ENCODE results near the gene ZNF423. TPM values are rescaled to one million over a fixed set of nuclear protein-coding genes. Genes with fewer than 3 reads are reported as not detected.

ZNF423 gene
- polyA plus RNA-seq, 1 experiment: 0.11 TPM

GRCh38 chr16:49856672-49857330 is 889 bp upstream of the ZNF423 start:
- Histone ChIP-seq H3K27me3 (ENCODE audit: control insufficient read depth, insufficient read depth, low read length) (peaks cover 53% of the 10 kb centered on the region), H3K9me3 (ENCODE audit: control insufficient read depth, insufficient read depth, low read length) (peaks cover 4% of the 10 kb centered on the region; the same call in 1 of the 2 replicates), H3K27ac (ENCODE audit: low read depth, low read length) (no peak overlapping the region), H3K4me3 (ENCODE audit: low read depth, low read length) (peak overlapping the region; percentile 46; the same call in 1 of the 2 replicates)
- peak; percentile 34; the same call in 1 of the 2 replicates for TF ChIP-seq CTCF (IDR thresholded peaks at IDR 0.05; ENCODE audit: low read depth, low read length)
- POLR2A ChIA-PET: no interaction called here
- CTCF ChIA-PET: interaction anchor here (0.8 to 1.5 kb wide), 3 partner anchors 55 to 300 kb away, joined by 3 read pairs; partner anchors contain the start of gene CNEP1R1
- DNase-seq (ENCODE audit: low read depth, low spot score): peak; percentile 6

- ChIA-PET POLR2A (no interaction called here), CTCF (no interaction called here)
- TF ChIP-seq CTCF (IDR thresholded peaks at IDR 0.05; ENCODE audit: low read depth, low read length): no peak
- Histone ChIP-seq H3K9me3 (ENCODE audit: control insufficient read depth, insufficient read depth, low read length) (peaks cover 4% of the 10 kb centered on the region; the same call in 1 of the 2 replicates), H3K27me3 (ENCODE audit: control insufficient read depth, insufficient read depth, low read length) (peaks cover 57% of the 10 kb centered on the region), H3K27ac (ENCODE audit: low read depth, low read length) (no peak overlapping the region), H3K4me3 (ENCODE audit: low read depth, low read length) (peak overlapping the region; percentile 55)
- DNase-seq (ENCODE audit: low read depth, low spot score): peak; percentile 4
These were observed 561 bp downstream of the ZNF423 start for GRCh38 chr16:49855280-49855821.

GRCh38 chr16:49854796-49855203 is 1.1 kb downstream of the ZNF423 start:
- ChIA-PET CTCF (no interaction called here), POLR2A (no interaction called here)
- Histone ChIP-seq H3K9me3 (ENCODE audit: control insufficient read depth, insufficient read depth, low read length) (peaks cover 4% of the 10 kb centered on the region; the same call in 1 of the 2 replicates), H3K27ac (ENCODE audit: low read depth, low read length) (no peak overlapping the region), H3K4me3 (ENCODE audit: low read depth, low read length) (peak overlapping the region; percentile 55; the same call in 1 of the 2 replicates), H3K27me3 (ENCODE audit: control insufficient read depth, insufficient read depth, low read length) (peaks cover 54% of the 10 kb centered on the region)
- no peak for TF ChIP-seq CTCF (IDR thresholded peaks at IDR 0.05; ENCODE audit: low read depth, low read length)
- no peak for DNase-seq (ENCODE audit: low read depth, low spot score)

GRCh38 chr16:49854188-49854795 is 1.6 kb downstream of the ZNF423 start:
- Histone ChIP-seq H3K4me3 (ENCODE audit: low read depth, low read length) (no peak overlapping the region; the same call in 1 of the 2 replicates), H3K9me3 (ENCODE audit: control insufficient read depth, insufficient read depth, low read length) (peaks cover 4% of the 10 kb centered on the region; the same call in 1 of the 2 replicates), H3K27ac (ENCODE audit: low read depth, low read length) (no peak overlapping the region), H3K27me3 (ENCODE audit: control insufficient read depth, insufficient read depth, low read length) (peaks cover 49% of the 10 kb centered on the region)
- POLR2A ChIA-PET: no interaction called here
- CTCF ChIA-PET: no interaction called here
- no peak for TF ChIP-seq CTCF (IDR thresholded peaks at IDR 0.05; ENCODE audit: low read depth, low read length)
- no peak for DNase-seq (ENCODE audit: low read depth, low spot score)

GRCh38 chr16:49852279-49852678 is 3.6 kb downstream of the ZNF423 start:
- no peak for DNase-seq (ENCODE audit: low read depth, low spot score)
- TF ChIP-seq CTCF (IDR thresholded peaks at IDR 0.05; ENCODE audit: low read depth, low read length): no peak
- ChIA-PET POLR2A (no interaction called here), CTCF (no interaction called here)
- H3K27ac ChIP-seq (ENCODE audit: low read depth, low read length): no peak overlapping the region
- H3K9me3 ChIP-seq (ENCODE audit: control insufficient read depth, insufficient read depth, low read length): no peaks in the 10 kb centered on the region; the same call in 1 of the 2 replicates
- no peak overlapping the region for H3K4me3 ChIP-seq (ENCODE audit: low read depth, low read length)
- peaks cover 30% of the 10 kb centered on the region for H3K27me3 ChIP-seq (ENCODE audit: control insufficient read depth, insufficient read depth, low read length)
